ENCODE measurements around the gene REPIN1. TPM values are rescaled to one million over a fixed set of nuclear protein-coding genes. Genes with fewer than 3 reads are reported as not detected.

The REPIN1 gene
- 44.9 TPM for total RNA-seq

- ATAC-seq, result peak; percentile 72
These were observed at the start of gene REPIN1 for GRCh38 chr7:150368096-150368883. Gene REPIN1 (plus strand): TSS chr7:150368822. CDS start chr7:150369712, 890 bp downstream.

- no peak for ATAC-seq
These were observed 46.9 kb upstream of the REPIN1 start for GRCh38 chr7:150321788-150322113.

- peak; percentile 6 for ATAC-seq
These were observed 46.3 kb upstream of the REPIN1 start for GRCh38 chr7:150322114-150322832.

DNA sequence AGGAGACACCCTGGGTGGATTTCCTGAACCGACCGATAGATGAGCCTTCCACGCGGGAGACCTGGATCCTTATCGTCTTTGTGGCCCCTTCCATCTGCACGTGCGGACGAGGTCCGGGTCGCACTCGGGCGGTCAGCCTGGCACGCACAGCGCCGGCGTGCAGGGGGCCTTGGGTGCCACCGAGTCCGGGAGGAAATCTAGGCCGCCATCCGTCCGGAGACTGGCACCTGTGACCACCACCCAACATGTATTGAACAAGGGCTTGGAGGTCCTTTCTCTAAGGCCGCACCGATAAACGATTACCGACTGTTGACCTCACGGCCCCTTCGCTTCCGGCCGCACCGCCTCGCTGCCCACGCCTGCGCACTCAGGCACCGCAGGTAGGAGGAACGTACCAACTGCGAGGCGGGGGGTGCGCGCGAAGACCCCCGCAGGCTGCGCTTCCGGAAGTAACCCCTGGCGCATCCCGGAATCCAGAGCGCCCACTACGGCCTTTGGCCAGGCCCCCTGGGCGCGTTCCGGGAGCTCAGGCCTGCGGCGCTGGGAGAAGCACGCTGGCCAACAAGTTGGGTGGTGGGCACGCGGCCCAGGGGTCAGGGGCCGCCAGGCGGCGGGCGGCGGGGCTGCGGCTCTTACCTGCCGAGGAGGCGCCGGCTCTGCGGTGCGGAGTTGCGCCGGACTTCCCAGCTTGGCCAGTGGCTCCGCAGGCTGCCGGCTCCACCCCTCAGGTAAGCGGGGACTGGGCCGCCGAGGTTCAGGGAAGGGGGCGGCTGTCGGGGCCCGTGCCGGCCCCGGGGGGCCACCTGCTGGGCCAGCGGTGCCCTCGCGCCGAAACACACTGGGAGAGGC is 45.6 kb upstream of the REPIN1 start, which contains the start of the genes ACTR3C and LRRC61:
Gene ACTR3C, minus strand, starts transcription at position 713 of the 849 bp plus-strand sequence. CDS start 28,249 bp downstream, outside the sequence.
Gene LRRC61, plus strand, starts transcription at position 523 of the 849 bp plus-strand sequence. CDS start 13,507 bp downstream, outside the sequence.
- peak; percentile 63 for ATAC-seq

GRCh38 chr7:150323682-150324372 is 44.8 kb upstream of the REPIN1 start:
- no peak for ATAC-seq

DNA sequence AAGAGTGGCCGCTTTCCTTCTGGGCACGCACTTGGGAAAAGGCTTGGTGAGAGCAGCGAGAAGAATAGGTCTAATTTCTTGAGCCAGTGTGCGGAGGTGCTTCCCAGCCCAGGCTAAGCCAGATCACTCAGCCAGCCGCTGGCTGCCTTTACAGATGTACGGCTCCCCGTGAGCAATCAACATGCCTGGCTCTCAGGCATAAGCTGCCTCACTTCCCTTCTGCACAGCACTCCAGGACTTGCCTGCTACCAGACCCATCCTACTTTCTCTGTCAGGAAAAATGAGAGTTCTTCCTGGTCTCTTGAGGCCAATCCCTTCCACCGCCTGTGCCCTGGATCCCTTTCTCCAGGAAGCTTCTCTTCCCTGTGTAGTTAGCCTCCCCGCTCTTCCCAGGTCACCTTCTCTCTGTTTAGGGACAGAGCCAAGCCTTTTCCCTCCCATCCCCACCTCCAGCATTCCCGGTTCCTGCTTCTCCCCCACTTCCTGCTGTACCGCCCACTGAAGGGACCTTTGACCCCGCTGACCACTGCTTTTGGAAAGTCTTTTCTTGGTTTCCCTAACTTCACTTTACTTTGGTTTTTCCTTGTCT is 44.2 kb upstream of the REPIN1 start:
- ATAC-seq, result peak; percentile 53

- no peak for ATAC-seq
These were observed 43.5 kb upstream of the REPIN1 start for GRCh38 chr7:150325110-150325611.

DNA sequence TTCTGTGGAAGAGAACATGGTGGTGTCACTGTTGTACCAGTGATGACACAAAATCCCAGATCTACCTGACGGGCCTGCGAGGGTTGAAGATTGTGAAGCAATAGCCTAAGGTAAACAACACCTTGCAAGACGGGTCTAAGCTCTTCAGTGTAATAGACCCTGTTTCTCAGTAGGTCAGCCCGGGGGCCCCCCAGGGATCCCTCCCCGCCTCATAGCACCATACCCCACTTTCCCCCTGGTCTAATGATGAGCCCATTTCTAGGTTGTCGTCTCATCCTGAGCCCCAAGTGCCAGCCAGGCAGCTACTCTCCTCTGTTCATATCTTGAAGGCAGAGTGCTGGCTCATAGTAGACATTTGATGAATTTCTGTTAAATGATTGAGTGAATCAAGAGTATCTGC is 42.7 kb upstream of the REPIN1 start:
- no peak for ATAC-seq

DNA sequence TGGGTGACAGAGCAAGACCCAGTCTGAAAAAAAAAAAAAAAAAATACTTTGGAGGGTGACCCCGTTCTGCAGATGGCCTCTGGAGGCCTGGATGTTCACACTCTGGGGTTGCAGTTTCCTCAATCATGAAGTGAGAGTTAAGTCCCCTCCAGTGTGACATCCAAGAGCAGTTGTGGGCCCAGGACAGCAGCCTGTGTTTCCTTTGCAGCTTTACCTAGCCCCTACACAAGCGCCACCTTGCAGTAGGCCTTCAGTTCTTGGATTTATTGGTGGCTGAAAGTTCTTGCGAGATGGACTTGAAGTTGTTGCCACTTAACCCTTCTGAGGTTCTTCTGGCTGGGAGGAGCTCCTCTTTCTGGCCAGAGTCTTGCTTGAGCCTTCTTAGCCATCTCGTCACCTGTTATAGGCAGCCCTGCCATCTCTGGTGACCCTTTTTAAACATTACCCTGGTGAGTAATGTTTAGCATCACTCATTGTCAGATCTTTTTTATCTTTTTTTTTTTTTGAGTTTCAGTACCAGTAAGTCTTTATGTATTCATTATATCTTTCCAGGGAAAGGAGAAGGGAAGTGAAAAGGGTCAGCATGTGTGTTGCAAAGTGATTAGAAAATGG is 41.9 kb upstream of the REPIN1 start:
- no peak for ATAC-seq

DNA sequence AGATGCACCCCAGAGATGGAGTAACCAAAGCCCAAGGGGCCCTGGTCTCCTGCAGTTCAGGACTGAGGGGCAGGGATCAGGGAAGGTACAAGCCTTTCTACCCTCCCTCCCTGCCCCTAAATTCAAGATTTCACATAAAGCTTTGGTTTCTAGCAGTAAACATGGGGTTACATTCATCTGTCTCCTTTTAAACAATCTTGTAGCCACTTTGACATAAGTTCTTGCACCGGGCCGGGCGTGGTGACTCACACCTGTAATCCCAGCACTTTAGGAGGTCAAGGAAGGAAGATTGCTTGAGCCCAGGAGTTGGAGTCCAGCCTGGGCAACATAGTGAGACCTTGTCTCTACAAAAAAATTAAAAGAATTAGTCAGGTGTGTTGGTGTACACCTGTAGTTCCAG is 41.3 kb upstream of the REPIN1 start:
- no peak for ATAC-seq

GRCh38 chr7:150329331-150330120 is 39.1 kb upstream of the REPIN1 start:
- ATAC-seq, result no peak

DNA sequence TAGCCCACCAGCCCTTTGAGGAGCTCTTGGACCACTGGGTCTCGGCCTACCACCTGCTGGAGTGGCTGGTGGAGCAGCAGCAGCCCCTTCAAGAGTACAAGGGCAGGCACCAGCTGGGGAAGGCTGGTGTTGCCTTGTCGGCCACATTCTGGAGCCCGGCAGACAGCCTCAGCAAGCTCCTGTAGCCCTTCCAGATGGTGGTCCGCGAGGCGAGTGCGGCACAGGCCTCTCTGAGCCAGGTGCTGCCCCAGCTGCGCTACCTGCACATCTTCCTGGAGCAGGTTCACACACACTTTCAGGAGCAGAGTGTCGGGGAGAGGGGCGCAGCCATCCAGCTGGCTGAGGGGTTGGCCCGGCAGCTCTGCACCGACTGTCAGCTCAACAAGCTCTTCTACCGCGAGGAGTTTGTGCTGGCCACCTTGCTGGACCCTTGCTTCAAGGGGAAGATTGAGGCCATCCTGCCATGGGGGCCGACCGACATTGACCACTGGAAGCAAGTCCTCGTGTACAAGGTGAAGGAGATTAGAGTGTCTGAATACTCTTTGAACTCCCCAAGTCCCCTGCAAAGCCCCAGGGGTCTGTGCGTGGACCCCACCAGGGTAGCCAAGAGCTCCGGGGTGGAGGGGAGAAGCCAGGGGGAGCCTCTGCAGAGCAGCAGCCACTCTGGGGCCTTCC is 38.3 kb upstream of the REPIN1 start:
- no peak for ATAC-seq

DNA sequence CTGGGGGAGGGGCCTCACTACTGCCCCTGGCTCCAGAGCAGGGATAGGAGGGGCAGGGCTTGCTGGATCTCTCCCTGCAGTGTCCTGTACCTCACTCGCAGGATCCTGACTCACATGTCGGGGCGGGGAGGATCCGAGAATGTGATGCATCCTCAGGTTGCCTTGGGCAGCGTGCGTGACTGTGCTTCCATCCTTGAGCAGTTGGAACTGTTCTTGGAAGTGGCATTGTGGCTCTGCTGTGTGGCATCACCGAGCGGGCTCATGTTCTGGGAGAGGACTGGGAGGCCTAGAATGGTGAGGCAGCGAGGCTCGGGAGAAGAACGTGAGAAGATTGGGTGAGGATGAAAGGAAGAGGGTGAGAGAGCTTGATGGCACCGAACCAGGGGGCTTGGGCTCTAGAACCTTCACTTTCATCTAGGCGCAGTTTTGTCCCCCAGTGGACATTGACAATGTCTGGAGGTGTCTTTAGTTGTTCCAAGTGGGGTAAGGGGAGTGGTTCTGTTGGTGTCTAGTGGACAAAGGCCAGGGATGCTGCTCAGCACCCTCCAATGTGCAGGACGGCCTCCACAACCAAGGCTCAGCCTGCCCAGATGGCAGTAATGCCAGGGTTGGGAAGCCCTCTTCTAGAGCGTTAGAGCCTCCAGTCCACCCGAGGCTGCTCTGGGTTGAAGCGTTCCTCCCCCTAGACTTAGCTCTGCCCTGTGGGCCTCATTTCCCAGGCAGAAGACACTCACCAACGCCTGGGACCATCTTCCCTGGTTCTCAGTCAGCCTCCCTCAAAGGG is 35.6 kb upstream of the REPIN1 start:
- ATAC-seq, result peak; percentile 22

DNA sequence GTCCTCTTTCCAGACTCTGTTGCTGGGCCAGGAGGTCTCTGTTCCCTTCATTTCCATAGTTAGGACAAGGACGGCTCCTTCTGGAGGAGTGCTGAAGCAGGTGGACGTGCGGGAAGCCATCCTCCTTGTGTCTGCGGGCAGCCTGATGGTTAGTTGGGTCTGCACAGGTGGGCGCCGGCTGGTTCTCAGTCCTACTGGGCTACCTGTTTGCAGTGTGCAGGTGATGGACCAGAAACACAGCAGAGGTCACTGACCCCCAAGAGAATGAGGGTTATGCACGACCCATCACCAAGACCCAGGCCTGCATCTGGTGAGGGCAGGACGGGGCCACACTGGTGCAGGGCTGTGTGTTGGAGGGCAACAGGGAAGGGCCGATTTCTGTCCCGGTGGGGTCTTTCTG is 35.0 kb upstream of the REPIN1 start:
- ATAC-seq, result no peak

DNA sequence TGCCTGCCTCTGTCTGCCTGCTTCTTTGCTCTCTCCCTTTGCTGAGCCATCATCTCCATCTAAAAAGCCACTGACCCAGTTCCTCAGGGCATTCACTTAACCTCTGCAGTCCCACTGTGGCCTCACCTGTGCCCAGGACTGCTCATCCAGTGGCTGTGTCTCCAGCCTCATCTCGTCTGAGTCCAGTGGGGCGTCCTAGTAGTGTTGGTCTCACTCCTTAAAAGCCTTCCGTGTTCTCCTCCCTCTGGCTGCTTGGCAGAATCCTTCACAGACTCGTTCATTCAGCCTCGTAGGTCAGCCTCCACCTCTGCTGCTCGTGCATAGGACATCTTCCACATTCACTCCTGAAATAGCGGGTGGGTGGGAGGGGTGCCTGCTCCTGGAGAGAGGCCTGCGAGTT is 34.5 kb upstream of the REPIN1 start:
- no peak for ATAC-seq

- no peak for ATAC-seq
These were observed 33.4 kb upstream of the REPIN1 start for GRCh38 chr7:150335108-150335773.

- ATAC-seq, result no peak
These were observed 32.9 kb upstream of the REPIN1 start for GRCh38 chr7:150335774-150336112.

- no peak for ATAC-seq
These were observed 31.9 kb upstream of the REPIN1 start for GRCh38 chr7:150336746-150337145.

All from esophagus mucosa (tissue), 1 donor.